Calu3 (cell line): ENCODE results near the gene LOC128125822.
A peak's percentile ranks its signal among the peaks of the same experiment; 100 is the strongest.

Source experiments
- BruUV-seq: library from RNA; stranded (reverse); fragments of 400-500 nt; replicated peaks from 2 replicates; lab custom pipeline; 2021; lab: Mats Ljungman, UMichigan
- CTCF ChIA-PET: fragments of 300-600 bp; sonication (Branson Sonifier 250); formaldehyde crosslinking; loops from one replicate; lab custom pipeline; 2022; ENCODE audit warnings: antibody characterized with exemption; lab: Charles Lee
- DNase-seq: peaks from one replicate; pipeline ENCODE4 v3.0.0; 2022
- H3K27ac Mint-ChIP-seq: one replicate; pipeline ENCODE4 v1.8.0; 2022; ENCODE audit warnings: mixed read lengths; ENCODE audit not compliant: unreplicated experiment
- H3K27me3 Mint-ChIP-seq: one replicate; pipeline ENCODE4 v1.8.0; 2022; ENCODE audit warnings: mixed read lengths; ENCODE audit not compliant: unreplicated experiment
- H3K36me3 Mint-ChIP-seq: one replicate; pipeline ENCODE4 v1.8.0; 2022; ENCODE audit warnings: mild to moderate bottlenecking, moderate library complexity, mixed read lengths; ENCODE audit not compliant: insufficient read depth, unreplicated experiment
- H3K4me1 Mint-ChIP-seq: one replicate; pipeline ENCODE4 v1.8.0; 2022; ENCODE audit warnings: mild to moderate bottlenecking, low read depth, mixed read lengths; ENCODE audit not compliant: unreplicated experiment
- H3K4me3 Mint-ChIP-seq: one replicate; pipeline ENCODE4 v1.8.0; 2022; ENCODE audit warnings: mild to moderate bottlenecking, low read depth, moderate library complexity, mixed read lengths; ENCODE audit not compliant: unreplicated experiment
- H3K9me3 Mint-ChIP-seq: one replicate; pipeline ENCODE4 v1.8.0; 2022; ENCODE audit warnings: low read depth, mixed read lengths; ENCODE audit not compliant: unreplicated experiment
- intact Hi-C: fragments of 100-400 bp; cut with micrococcal nuclease; formaldehyde crosslinking; loops from one replicate; pipeline ENCODE4 v1.10.0; 2022; ENCODE audit not compliant: unreplicated experiment
- TF ChIP-seq, protein P1 (sequence below): fragments of 200-600 bp; IDR thresholded peaks from one replicate; pipeline ENCODE4 v1.8.0; 2022; ENCODE audit warnings: antibody characterized with exemption; ENCODE audit not compliant: unreplicated experiment

Gene LOC128125822

DNA sequence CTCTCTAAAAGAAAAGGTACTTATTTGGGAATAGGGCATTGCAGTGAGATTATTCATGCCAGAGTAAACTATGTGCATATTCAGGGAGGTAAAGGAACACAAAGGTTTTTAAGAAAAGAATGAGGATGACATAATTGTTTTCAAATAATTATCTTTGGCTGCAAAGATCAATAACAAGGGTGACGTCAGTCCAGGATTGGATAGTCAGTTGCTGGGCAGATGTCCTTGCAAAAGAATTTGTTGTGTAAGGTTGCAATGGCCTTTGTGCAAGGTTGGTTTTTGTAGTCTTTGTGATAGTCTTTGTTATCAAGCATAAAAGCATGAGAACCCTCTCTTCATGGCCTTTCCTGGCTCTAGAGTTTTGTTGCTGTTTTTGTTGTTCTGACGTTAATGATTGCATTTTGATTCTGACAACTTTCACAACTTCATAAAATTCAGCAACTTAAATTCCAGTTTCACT lies 17.7 kb downstream of the LOC128125822 start:
- intact Hi-C loops: no loop called here
- Mint-ChIP-seq H3K27ac (no peak overlapping the region), H3K36me3 (no peaks in the 10 kb centered on the region), H3K4me3 (no peak overlapping the region), H3K27me3 (no peaks in the 10 kb centered on the region), H3K4me1 (peaks cover 8% of the 10 kb centered on the region), H3K9me3 (no peaks in the 10 kb centered on the region)
- no peak for DNase-seq
- BruUV-seq: no TSS peak
- TF ChIP-seq, protein P1, sequence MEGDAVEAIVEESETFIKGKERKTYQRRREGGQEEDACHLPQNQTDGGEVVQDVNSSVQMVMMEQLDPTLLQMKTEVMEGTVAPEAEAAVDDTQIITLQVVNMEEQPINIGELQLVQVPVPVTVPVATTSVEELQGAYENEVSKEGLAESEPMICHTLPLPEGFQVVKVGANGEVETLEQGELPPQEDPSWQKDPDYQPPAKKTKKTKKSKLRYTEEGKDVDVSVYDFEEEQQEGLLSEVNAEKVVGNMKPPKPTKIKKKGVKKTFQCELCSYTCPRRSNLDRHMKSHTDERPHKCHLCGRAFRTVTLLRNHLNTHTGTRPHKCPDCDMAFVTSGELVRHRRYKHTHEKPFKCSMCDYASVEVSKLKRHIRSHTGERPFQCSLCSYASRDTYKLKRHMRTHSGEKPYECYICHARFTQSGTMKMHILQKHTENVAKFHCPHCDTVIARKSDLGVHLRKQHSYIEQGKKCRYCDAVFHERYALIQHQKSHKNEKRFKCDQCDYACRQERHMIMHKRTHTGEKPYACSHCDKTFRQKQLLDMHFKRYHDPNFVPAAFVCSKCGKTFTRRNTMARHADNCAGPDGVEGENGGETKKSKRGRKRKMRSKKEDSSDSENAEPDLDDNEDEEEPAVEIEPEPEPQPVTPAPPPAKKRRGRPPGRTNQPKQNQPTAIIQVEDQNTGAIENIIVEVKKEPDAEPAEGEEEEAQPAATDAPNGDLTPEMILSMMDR: no peak
- CTCF ChIA-PET: no interaction called here

DNA sequence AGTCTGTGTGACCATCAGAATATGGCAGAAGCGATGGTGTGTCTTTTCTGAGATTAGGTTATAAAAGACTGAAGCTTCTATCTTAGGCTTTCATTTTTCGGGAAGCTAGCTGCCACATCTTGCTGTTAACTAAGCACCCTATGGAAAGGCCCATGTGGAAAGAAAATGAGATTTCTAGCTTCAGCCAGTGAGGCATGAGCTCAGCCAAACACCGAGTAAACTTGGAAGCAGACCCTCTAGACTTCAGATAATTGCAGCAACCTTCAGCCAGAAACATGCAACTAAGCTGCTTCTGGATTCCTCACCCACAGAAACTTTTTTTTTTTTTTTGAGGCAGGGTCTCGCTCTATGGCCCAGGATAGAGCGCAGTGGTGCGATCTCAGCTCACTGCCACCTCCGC lies 20.6 kb downstream of the LOC128125822 start:
- no TSS peak for BruUV-seq
- H3K27me3 Mint-ChIP-seq: no peaks in the 10 kb centered on the region
- H3K4me3 Mint-ChIP-seq: no peak overlapping the region
- peaks cover 2% of the 10 kb centered on the region for H3K36me3 Mint-ChIP-seq
- CTCF ChIA-PET: interaction anchor here (0.9 kb wide), 1 partner anchor 19 kb away, joined by 3 read pairs; no protein-coding TSS in a partner anchor
- TF ChIP-seq, protein P1: no peak
- DNase-seq: no peak
- H3K9me3 Mint-ChIP-seq: no peaks in the 10 kb centered on the region
- intact Hi-C loops: no loop called here
- H3K27ac Mint-ChIP-seq: no peak overlapping the region
- peaks cover 8% of the 10 kb centered on the region for H3K4me1 Mint-ChIP-seq

DNA sequence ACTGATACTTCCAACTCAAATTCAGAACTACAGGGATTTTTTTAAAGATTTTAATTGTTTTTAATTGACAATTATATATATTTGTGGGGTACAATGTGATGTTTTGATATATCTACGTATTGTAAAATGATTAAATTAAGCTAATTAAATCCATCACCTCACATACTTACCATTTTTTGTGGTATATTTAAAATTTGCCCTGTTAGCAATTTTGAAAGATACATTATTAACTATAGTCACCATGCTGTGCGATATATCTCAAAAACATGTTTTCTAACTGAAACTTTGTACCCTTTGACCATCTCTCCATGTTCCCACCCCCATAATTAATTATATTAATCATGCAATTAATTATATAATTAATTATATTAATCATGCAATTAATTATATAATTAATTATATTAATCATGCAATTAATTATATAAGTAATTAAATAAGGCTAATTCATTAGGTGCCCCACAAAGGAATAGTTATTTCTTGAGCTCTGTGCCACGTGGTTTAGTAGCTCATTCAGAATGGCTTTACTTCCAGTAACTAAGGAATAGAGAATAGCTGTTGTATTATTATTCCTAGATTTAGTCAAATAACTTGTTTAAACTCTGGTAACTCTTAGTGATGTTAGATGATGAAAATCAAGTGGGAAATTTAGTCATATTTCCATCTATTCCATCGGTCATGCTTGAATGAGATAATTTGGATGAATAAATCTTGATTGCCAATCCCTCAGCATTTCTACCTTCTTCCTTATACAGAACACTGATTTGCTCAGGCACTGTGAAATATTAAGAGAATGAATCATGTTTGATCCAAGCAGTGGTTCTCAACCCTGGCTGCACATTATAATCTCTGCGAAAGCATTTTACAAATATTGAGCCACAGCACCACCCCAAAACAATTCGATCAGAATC lies 25.1 kb downstream of the LOC128125822 start:
- Mint-ChIP-seq H3K27me3 (no peaks in the 10 kb centered on the region), H3K36me3 (peaks cover 9% of the 10 kb centered on the region), H3K9me3 (no peaks in the 10 kb centered on the region), H3K4me1 (peaks cover 8% of the 10 kb centered on the region), H3K4me3 (peak overlapping the region; percentile 75), H3K27ac (peak overlapping the region; percentile 48)
- CTCF ChIA-PET: interaction anchor here (0.5 to 2.1 kb wide), 8 partner anchors 23 to 716 kb away, joined by 3 to 36 read pairs (median 5); no protein-coding TSS in a partner anchor
- TF ChIP-seq, protein P1: no peak
- BruUV-seq: no TSS peak
- intact Hi-C loops: loop anchor here (1.0 to 5.0 kb wide), 5 partner anchors 19 to 244 kb away; no protein-coding TSS in a partner anchor
- DNase-seq: no peak

DNA sequence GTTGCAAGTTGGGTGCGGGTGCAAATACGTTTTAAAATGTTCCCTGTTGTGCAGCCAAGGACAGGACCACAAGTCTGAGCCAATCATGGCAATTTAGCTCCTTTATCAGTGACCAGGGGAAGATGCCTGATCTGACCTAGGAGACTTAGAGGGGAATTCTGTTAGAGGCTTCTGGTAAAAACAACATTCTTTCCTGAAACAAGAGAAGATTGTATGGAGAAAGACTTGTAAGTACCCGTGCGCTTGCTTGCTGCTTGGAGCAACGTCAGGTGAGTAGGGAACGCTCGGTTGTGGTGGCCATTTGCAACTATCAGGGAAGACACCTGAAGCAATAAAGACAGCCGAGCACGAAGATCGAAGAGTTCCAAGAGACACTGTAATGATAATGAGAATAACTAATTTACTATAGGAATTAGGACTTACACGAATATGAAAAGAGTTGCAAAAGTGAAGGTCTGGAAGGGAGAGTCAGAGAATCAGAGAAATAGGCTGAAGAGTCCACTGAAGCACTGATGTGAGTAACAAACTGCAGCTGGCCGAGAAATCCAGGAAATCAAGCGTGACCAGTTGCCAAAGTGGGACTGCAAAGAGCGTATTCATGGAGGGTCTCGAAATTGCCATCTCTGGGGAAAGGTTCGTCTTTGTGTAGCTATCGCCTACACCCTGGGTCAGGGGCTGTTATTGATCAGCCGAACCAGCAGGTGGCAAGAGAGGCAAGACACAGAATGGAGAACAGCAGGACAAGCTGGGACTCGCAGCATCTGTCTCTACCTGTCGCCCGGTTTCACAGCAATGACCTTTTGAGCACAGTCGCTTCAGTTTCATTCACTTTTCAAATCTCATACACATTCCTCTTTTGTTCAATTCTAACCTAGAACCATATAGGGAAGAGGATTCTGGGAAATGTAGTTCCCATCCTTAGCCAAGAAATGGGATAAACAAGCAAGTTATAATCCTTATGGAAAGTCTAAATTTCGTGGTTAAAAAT lies 26.1 kb downstream of the LOC128125822 start:
- H3K9me3 Mint-ChIP-seq: no peaks in the 10 kb centered on the region
- no peaks in the 10 kb centered on the region for H3K27me3 Mint-ChIP-seq
- H3K4me1 Mint-ChIP-seq: peaks cover 8% of the 10 kb centered on the region
- peak; percentile 76 for DNase-seq
- H3K4me3 Mint-ChIP-seq: peak overlapping the region; percentile 75
- H3K36me3 Mint-ChIP-seq: peaks cover 9% of the 10 kb centered on the region
- CTCF ChIA-PET: interaction anchor here (0.5 to 2.1 kb wide), 13 partner anchors 24 to 717 kb away, joined by 3 to 36 read pairs (median 5); partner anchors contain the start of gene PHF3
- TF ChIP-seq, protein P1: peak; percentile 79
- no TSS peak for BruUV-seq
- intact Hi-C loops: loop anchor here (1.0 to 5.0 kb wide), 4 partner anchors 38 to 245 kb away; no protein-coding TSS in a partner anchor
- peak overlapping the region; percentile 48 for H3K27ac Mint-ChIP-seq
